ENCODE data around the gene PDE8B.

The PDE8B gene

GRCh38 chr5:77186652-77187370 is 23.7 kb upstream of the PDE8B start:
- DNase-seq (ENCODE audit: low read depth) = no peak

- DNase-seq (ENCODE audit: low read depth) = no peak
Measured at GRCh38 chr5:77189421-77189820, 21.1 kb upstream of the PDE8B start.

GRCh38 chr5:77192441-77193050 is 17.9 kb upstream of the PDE8B start:
- no peak for DNase-seq (ENCODE audit: low read depth)

GRCh38 chr5:77194762-77195161 is 15.7 kb upstream of the PDE8B start:
- no peak for DNase-seq (ENCODE audit: low read depth)

- DNase-seq (ENCODE audit: low read depth) = no peak
Measured at GRCh38 chr5:77197840-77198554, 12.5 kb upstream of the PDE8B start.

GRCh38 chr5:77200663-77201062 is 9.8 kb upstream of the PDE8B start:
- DNase-seq (ENCODE audit: low read depth) = no peak

GRCh38 chr5:77202145-77202544 is 8.3 kb upstream of the PDE8B start:
- no peak for DNase-seq (ENCODE audit: low read depth)

GRCh38 chr5:77204967-77205366 is 5.5 kb upstream of the PDE8B start:
- DNase-seq (ENCODE audit: low read depth) = no peak

- DNase-seq (ENCODE audit: low read depth) = no peak
Measured at GRCh38 chr5:77208507-77209163, 1.8 kb upstream of the PDE8B start.

- no peak for DNase-seq (ENCODE audit: low read depth)
Measured at GRCh38 chr5:77209495-77210090, 887 bp upstream of the PDE8B start.

- no peak for DNase-seq (ENCODE audit: low read depth)
Measured at GRCh38 chr5:77210964-77211690, 647 bp downstream of the PDE8B start.

GRCh38 chr5:77211691-77212047 is 1.2 kb downstream of the PDE8B start:
- no peak for DNase-seq (ENCODE audit: low read depth)

- DNase-seq (ENCODE audit: low read depth) = no peak
Measured at GRCh38 chr5:77213601-77214000, 3.1 kb downstream of the PDE8B start.

- no peak for DNase-seq (ENCODE audit: low read depth)
Measured at GRCh38 chr5:77214151-77214550, 3.7 kb downstream of the PDE8B start.

GRCh38 chr5:77218263-77218662 is 7.8 kb downstream of the PDE8B start:
- DNase-seq (ENCODE audit: low read depth) = no peak

- no peak for DNase-seq (ENCODE audit: low read depth)
Measured at GRCh38 chr5:77221115-77221514, 10.6 kb downstream of the PDE8B start.

GRCh38 chr5:77222722-77223121 is 12.2 kb downstream of the PDE8B start:
- DNase-seq (ENCODE audit: low read depth) = no peak

GRCh38 chr5:77223653-77224052 is 13.2 kb downstream of the PDE8B start:
- DNase-seq (ENCODE audit: low read depth) = no peak

GRCh38 chr5:77224672-77225355 is 14.3 kb downstream of the PDE8B start:
- DNase-seq (ENCODE audit: low read depth) = no peak

GRCh38 chr5:77225531-77225930 is 15.1 kb downstream of the PDE8B start:
- no peak for DNase-seq (ENCODE audit: low read depth)

GRCh38 chr5:77229887-77230286 is 19.4 kb downstream of the PDE8B start:
- DNase-seq (ENCODE audit: low read depth) = no peak
